GM19238 (cell line): Measurements from ENCODE around the gene ASF1A.
A peak's percentile ranks its signal among the peaks of the same experiment; 100 is the strongest.

ENCODE experiments used
- DNase-seq: peaks from one replicate; pipeline ENCODE4 v3.0.0; 2011; ENCODE audit warnings: low spot score; ENCODE audit not compliant: insufficient read length

The ASF1A gene

DNA sequence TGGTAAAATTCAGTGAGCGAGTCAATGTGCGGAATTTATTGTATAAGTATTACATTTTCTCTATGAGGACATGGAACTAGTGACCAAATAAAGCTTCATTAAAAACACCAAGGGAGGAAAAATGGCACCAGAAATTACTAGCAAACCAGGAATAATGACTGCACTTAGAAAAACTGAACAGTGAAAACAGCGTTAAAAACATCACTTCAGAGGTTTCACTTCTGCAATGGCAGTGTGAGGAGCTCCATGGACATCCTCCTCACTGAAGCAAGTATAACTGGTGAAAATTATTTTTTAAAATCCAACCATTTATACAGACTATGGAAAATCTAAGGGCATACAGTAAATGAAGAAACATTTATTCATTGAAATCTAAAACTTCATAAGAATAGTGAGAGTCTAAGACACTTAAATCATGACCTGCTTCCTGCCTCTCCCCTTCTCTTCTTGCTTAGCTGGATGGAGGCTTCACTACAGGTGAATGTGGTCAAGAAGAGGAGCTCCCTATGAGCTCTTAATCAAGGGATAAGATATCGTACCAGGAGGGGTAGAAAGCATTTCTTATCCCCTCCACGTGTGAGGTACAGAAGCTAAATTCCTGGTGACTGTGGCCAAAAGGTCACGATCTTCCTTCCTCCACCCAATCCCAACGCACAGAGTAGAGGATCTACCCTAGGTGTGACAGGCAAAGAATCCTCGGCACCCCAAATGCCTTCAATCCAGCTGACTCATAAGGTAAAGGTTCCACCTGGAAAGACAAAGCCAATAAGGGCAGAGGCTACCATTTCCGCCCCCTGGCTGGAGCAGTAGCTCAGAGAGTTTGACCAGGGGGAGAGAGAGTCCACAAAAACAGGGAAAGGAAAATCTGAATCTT lies 12.3 kb upstream of the ASF1A start:
- peak; percentile 15 for DNase-seq

DNA sequence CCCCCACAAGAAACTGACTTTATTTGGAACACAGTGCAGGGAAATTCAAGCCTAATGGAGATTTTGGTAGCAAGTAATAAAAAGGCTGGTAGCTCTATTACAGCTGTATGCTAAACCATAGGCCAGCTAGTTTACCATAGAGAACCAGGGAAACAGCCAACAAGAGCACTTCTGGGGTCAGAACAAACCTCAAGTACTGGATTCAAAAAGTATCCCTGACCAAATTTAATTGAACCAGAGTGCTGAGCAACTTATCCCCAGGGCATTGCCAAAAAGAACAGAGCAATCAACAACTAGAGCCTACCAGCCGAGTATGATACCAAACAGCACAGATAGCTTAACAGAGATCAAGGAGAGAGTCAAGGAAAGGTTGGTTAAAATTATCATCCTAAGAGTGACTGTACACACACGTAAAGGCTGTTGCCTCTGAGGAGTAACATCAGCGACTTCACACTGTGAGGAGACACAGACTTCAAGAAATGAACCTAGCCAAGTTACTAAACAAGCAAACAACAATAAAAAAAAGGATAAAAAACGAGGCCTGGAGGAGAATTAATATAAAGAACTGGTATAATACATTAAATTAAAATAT lies 11.5 kb upstream of the ASF1A start:
- no peak for DNase-seq

DNA sequence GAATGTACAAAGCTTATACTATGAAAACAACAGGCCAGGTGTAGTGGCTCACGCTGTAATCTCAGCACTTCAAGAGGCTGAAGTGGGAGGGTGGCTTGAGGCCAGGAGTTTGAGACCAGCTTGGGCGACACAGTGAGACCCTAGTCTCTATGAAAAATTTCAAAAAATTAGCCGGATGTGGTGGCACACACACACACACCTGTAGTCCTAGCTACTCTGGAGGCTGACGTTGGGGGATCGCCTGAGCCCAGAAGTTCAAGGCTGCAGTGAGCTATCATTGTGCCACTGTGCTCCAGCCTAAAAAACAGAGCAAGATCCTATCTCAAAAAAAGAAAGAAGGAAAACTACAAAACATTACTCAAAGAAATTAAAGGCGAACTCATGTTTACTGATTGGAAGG lies 7.3 kb upstream of the ASF1A start:
- DNase-seq: no peak

DNA sequence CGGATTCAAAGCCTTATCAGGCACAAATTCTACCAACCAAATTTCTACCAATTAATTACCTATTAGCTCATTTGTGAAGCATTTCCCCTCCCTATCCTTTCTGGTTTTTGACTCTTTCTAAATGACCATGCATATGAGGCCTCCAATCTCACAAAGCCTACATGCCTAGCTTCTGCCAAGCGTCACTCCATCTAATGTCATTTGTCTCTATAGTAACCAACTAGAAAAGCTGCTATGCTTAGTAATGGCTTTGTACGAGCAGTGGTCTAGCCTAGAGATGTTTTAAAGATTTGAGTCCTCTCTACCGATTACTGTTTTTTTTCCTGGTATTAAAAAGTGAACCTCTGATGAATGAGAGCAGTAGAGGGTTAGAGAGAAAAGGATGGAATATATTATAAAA lies 4.8 kb upstream of the ASF1A start:
- no peak for DNase-seq

DNA sequence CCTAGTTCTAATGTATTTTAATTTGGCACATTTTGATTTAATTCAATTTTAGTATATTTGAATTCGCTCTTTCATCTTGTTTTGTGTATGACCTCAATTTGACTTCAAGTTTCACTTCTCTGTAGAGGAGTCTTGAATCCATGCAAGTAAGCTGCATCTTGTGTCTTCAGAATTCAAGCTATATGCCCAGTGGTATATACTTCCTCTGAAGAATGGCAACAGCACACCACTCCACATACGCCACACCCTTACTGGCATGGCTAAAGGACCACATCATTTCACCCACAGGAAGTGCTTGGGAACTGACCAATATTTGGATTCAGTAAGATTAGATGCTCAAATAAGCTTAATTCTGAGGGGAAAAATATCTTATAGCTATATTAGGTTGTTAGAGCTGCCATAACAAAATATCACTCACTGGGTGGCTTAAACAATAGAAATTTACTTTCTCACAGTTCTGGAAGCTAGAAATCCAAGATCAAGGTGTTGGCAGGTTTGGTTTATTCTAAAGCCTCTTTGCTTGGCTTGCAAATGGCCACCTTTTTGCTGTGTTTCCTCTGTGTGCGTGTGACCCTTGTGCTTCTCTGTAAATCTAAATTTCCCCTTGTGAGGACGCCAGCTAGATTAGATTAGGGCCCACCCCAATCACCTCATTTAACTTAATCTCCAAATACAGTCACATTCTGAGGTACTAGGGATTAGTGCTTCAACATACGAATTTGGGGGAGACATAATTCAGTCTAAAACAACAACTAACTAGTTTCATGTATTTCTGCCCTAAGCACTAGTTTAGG lies 2.8 kb upstream of the ASF1A start:
- no peak for DNase-seq

GRCh38 chr6:118892355-118892991 lies 1.5 kb upstream of the ASF1A start:
- DNase-seq: no peak

- DNase-seq: no peak
These were observed 717 bp upstream of the ASF1A start for GRCh38 chr6:118893064-118893806.

DNA sequence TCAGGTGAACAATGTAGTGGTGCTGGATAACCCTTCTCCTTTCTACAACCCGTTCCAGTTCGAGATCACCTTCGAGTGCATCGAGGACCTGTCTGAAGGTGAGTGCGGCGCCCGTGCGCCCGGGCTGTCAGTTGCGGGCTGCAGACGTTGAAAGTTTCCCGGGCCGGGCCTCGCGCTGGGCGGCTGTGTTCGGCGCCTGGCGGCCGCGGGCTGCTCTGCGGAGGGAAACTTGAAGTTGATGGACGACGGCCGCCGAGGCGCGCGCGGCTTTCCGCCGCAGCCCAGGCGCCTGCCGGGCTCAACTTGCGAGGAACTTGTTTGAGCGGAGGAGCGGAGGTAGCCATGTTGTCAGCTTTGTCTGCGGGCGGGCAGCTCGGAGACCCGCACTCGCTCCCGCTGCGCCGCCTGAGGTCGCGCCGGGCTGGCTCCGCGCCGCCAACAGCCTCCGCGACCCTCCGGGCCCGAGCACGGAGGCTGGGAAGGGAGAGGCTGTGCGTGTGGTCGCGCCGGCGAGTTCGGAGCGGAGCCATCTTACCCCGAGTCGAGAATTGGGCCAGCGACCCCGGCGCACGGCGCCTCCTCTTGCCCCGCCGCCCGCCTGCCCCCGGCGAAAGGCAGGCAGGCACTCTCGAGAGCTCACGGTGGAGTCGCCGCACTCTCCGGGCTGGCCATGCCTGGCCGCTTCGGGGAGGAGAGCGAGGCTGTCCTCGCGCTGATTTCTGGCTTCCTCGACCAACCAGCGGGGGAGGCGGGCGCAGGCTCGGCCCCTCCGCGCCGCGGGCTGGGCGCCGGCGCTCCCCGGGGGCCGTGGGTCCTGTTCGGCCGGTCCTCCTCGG lies 691 bp downstream of the ASF1A start:
- DNase-seq: peak; percentile 46

DNA sequence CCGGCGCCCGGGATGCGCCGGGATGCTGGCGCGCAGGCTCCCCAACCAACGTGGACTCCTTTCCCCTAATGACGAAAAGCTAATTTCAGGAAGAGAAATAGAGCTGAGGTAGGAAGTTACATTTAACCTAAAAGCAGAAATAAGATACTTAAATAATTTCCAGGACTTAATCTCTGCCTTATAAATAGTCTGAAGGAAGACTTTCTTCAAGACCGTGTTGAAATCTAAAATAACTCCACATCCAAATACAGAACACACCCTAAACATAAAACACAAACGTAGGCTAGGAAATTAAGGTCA lies 1.3 kb downstream of the ASF1A start:
- no peak for DNase-seq

GRCh38 chr6:118895859-118896258 lies 1.9 kb downstream of the ASF1A start:
- no peak for DNase-seq

DNA sequence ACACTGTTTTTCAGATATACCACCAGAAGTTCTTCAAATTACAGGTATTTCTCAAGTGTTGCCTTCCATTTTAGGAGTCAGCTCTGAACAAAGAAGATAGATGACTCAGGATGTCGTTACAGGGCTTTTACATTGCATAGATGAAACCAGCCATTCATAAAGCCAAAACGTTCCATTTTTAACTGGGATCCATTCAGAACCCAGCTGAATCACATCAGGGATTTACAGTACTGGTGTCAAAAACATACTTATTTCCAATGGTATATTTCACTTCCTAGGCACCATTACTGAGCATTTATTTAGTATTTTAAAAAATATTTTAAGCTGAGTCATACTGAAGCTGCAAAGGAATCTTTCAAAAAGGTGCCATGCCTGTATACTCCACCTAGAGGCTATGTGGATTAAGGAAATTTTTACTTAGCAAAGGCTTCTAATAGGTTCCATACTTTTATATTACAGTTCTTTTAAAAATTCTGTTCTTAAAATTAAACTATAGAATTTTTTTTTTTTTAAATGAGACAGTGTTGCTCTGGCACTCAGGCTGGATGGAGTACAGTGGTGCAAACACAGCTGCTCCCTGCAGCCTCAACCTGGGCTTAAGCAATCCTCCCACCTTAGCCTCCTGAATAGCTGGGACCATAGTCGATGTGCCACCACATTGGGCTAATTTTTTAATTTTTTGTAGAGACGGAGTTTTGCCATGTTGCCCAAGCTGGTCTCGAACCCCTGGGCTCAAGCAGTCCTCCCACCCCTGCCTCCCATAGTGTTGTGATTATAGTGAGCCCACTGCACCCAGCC lies 2.6 kb downstream of the ASF1A start:
- peak; percentile 21 for DNase-seq

GRCh38 chr6:118897386-118897785 lies 3.4 kb downstream of the ASF1A start:
- no peak for DNase-seq

DNA sequence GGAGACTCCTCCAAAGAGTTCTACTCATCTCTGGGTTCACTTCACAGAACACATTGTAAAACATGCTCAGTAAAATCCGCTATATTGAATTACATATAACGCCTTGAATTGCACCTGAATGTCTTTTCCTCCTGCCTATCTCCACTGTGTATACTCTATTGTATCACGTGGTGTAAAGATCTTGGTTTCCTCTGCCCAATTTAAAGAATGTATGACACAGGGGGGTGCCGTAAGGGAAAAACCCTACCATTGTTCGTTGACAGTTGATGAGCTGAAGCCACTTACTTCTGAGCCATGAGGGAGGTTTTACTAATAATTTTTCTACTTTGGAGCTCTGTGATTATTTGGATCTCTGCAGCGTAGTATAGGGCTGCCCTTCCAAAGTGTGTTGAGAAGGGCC lies 6.0 kb downstream of the ASF1A start:
- no peak for DNase-seq

DNA sequence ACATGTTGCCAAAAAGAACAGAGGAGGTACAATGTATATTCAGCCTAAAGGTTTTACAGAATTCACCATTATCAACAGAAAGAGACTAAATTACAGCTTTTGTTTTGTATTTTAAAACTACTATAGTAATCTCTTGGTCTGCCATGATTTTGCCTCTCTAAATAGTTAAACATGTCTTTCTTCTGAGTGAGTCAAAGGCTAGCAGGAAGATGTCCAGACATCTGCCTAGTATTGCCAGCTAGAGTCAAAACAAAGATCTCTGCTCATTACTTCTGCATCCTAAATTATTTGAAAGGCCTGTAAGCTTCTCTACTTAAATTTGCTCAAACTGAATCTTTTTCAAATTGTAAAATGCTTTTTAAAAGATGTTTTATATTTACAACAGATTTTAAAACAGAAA lies 8.8 kb downstream of the ASF1A start:
- no peak for DNase-seq

DNA sequence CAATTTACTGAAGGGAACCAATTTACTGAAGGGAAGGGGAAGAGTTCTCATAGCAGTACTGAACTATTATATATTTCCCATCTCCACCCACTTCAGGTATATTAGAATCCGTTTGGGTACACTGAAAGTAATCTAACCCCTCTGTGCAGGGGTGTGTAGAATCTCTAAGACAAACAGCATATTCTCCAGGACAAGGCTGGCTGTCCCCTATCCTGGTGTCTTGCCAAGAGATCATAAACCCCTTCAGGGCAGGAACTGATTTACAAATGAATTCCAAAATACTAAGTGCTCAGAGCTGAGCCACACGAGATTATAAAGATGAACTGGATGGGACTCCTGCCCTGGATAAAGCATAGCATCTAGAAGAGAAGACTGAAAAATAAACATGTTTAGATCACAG lies 9.2 kb downstream of the ASF1A start:
- no peak for DNase-seq

DNA sequence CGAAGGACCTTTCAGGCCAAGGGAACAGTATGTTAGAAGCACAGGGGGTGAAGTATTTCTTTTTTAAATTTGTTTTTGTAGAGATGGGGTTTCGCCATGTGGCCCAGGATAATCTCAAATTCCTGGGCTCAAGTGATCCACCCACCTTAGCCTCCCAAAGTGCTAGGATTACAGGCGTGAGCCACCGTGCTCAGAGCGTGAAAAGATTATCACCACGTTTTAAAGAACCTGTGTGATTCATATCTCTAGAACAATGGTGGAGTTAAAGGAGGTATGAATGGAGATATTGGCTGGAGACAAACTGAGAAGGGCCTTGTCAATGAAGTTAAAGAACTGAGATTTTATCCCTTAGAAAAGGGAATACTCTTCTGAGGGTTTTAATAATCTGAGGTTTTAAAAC lies 9.7 kb downstream of the ASF1A start:
- DNase-seq: no peak

DNA sequence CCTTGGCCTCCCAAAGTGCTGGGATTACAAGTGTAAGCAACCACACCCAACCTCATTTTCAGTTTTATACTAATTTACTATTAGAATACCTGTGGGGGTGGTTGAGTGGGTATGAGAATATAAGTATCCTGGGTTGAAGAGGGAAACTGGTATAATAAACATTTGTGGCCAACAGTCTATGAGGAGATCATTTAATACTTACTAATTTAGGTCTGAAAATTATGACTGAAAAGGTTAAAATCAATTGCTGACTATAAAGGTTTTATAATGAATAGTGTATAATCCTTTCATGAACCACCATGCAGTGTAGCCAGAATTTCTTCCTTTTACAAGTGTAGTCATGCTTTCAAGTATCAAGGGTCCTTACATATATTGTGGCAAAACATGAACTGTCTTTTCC lies 11.1 kb downstream of the ASF1A start:
- no peak for DNase-seq

- DNase-seq: no peak
These were observed 11.9 kb downstream of the ASF1A start for GRCh38 chr6:118905851-118906250.

DNA sequence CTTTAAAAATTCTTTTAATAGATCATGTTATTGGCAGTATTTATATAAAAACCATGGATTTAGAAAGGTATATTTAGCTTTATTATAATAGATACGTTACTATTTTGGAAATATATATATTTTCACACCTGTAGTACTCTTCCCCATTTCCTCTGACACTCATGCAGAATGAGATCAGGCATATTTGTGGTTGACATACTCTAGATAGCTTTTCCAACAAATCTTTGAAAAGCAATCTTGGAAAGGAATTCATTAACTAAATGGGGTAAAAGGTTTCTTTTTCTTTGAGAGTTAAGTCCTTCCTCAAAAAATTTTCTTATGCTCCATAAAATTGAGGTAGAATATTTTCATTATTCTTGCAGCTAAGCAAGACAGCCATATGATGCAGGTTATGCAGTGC lies 14.5 kb downstream of the ASF1A start:
- no peak for DNase-seq

GRCh38 chr6:118912646-118913045 lies 18.7 kb downstream of the ASF1A start:
- DNase-seq: no peak
